Measurements from ENCODE around the gene ST14.
"Not testable (repeated sequence)": the region's sequence is repeated elsewhere in the genome, so short reads cannot be mapped to it uniquely, and the experiment has no call there.

The ST14 gene

GRCh38 chr11:130165601-130166456, 6.2 kb downstream of the ST14 start:
- DNase-seq, result no peak

- DNase-seq, result no peak
Observed at GRCh38 chr11:130166457-130166784, 6.8 kb downstream of the ST14 start.

GRCh38 chr11:130167146-130167545, 7.6 kb downstream of the ST14 start:
- no peak for DNase-seq

GRCh38 chr11:130168105-130168504, 8.5 kb downstream of the ST14 start:
- no peak for DNase-seq

GRCh38 chr11:130170345-130170744, 10.8 kb downstream of the ST14 start:
- no peak for DNase-seq

- DNase-seq, result no peak
Observed at GRCh38 chr11:130171534-130171933, 12.0 kb downstream of the ST14 start.

- DNase-seq, result not testable (repeated sequence)
Observed at GRCh38 chr11:130172001-130172400, 12.4 kb downstream of the ST14 start.

GRCh38 chr11:130174642-130175041, 15.1 kb downstream of the ST14 start:
- DNase-seq, result no peak

GRCh38 chr11:130175898-130176297, 16.3 kb downstream of the ST14 start:
- peak in 1 of 5 experiments; percentile 11 for DNase-seq

GRCh38 chr11:130177782-130178181, 18.2 kb downstream of the ST14 start:
- no peak for DNase-seq

- no peak for DNase-seq
Observed at GRCh38 chr11:130178441-130179339, 19.1 kb downstream of the ST14 start.

- DNase-seq, result no peak
Observed at GRCh38 chr11:130179396-130180306, 20.1 kb downstream of the ST14 start.

- no peak for DNase-seq
Observed at GRCh38 chr11:130180491-130180890, 20.9 kb downstream of the ST14 start.

- no peak for DNase-seq
Observed at GRCh38 chr11:130180896-130181294, 21.3 kb downstream of the ST14 start.

- no peak for DNase-seq
Observed at GRCh38 chr11:130181295-130182272, 22.0 kb downstream of the ST14 start.

- DNase-seq, result no peak
Observed at GRCh38 chr11:130183878-130184610, 24.5 kb downstream of the ST14 start.

- DNase-seq, result no peak
Observed at GRCh38 chr11:130187096-130187495, 27.5 kb downstream of the ST14 start.

- no peak for DNase-seq
Observed at GRCh38 chr11:130188047-130188446, 28.5 kb downstream of the ST14 start.

GRCh38 chr11:130188585-130189347, 29.2 kb downstream of the ST14 start:
- no peak for DNase-seq

Data from T-helper 2 cell (primary cell).